Omental fat pad (tissue), 4 donors: ENCODE measurements around the gene VAV2. TPM values are rescaled to one million over a fixed set of nuclear protein-coding genes. Genes with fewer than 3 reads are reported as not detected.

Experiments
- ATAC-seq: fragments of 150-250 bp; one replicate; pipeline ENCODE4 v1.9.1; 2016; ENCODE audit warnings: mild to moderate bottlenecking, moderate library complexity; ENCODE audit not compliant: low FRiP score
- DNase-seq: peaks from one replicate; pipeline ENCODE4 v3.0.0-alpha.2; 2019; ENCODE audit warnings: low spot score
- total RNA-seq, 4 donors: library from RNA; depleted of rRNA; stranded (reverse); fragments of >200 nt; gene quantifications; one replicate each; pipeline ENCODE4 v1.1.0, GENCODE V29; 2016
- TF ChIP-seq, protein P1 (sequence below), 3 donors: fragments of 450-650 bp; IDR thresholded peaks; one replicate each; pipeline ENCODE4 v1.5.1; 2016 to 2017; ENCODE audit warnings: antibody characterized with exemption in 3 of 3, mild to moderate bottlenecking in 3 of 3, moderate library complexity in 2 of 3

The VAV2 gene
- total RNA-seq, 4 donors from 2014 or later: 4.0 to 10.9 (median 6.2) TPM

DNA sequence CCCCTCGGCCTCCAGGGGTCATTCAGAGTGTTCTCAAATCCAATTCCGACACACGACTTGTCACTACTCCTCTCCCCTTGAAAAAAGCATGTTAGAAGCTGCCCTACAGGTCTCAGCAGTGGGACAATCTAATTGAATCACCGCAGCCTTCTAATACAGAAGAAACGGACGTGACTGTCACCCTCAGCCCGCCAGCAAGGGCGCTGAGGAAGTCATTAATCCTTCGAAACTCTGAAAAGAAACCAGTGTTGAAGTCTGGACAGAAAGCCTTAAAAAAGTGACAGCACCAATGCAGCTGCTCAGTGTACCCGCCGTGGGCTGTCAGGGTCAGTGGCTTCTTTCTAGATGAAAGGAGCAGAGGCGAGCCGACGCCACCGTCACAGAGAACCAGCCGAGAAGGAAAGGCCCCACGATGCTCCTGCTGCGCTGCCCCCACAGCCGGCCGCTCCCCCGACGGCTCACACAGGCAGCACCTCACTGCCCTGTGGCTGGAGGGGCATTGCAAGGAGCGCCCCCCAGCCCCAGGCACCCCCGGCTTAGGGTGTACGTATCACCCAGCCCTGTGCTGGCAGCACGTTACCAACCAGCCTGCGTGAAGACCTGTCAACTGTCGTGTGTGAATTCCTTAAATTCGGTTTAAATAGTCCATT is 38.8 kb upstream of the VAV2 start:
- ATAC-seq (no peak), DNase-seq (no peak)
- TF ChIP-seq, protein P1, sequence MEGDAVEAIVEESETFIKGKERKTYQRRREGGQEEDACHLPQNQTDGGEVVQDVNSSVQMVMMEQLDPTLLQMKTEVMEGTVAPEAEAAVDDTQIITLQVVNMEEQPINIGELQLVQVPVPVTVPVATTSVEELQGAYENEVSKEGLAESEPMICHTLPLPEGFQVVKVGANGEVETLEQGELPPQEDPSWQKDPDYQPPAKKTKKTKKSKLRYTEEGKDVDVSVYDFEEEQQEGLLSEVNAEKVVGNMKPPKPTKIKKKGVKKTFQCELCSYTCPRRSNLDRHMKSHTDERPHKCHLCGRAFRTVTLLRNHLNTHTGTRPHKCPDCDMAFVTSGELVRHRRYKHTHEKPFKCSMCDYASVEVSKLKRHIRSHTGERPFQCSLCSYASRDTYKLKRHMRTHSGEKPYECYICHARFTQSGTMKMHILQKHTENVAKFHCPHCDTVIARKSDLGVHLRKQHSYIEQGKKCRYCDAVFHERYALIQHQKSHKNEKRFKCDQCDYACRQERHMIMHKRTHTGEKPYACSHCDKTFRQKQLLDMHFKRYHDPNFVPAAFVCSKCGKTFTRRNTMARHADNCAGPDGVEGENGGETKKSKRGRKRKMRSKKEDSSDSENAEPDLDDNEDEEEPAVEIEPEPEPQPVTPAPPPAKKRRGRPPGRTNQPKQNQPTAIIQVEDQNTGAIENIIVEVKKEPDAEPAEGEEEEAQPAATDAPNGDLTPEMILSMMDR (IDR thresholded peaks at IDR 0.05): no peak

DNA sequence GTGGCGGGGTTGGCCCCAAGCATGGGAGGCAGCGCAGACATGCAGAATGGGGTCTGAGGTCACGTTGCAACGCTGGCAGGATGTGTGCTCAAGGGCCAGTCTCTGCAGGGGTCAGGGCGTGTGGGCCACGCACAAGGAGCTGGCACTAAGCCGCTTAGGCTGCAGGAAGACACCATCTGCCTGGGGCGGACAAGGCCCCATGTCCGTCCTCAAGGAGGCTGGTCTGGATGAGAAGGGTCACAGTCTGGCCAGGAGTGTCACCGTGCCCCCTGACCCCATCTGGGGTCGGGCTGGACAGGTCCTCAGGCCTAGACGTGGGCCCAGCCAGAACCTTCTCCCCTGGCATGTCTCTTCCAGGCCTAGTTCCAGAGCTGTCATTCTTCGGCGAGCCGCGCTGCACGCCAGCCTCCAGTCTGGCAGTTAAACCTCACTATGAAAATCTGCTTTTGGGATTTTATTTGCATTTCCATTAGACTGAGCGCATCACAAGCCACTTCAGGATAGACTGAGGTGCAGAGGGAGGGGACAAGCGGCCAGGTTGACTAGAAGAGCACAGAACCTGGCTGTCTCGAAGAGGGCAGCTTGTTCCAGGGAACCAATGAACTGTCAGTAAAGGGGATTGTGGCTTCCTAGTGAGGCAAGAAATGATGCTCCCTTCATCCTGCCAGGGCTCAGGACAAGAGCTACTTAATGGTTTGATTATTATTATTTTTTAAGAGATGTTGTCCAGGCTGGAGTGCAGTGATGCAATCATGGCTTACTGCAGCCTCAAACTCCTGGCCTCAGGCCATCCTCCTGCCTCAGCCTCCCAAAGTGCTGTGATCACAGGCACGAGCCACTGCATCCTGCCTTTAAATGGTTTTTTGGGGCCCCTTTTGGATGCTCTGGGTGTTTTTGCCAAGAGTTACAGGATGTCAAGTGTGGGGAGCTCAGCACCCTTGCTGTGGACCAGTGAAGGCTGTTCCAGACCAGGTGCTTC is 37.4 kb upstream of the VAV2 start:
- TF ChIP-seq, protein P1 (IDR thresholded peaks at IDR 0.05): no peak
- no peak for DNase-seq
- no peak for ATAC-seq

DNA sequence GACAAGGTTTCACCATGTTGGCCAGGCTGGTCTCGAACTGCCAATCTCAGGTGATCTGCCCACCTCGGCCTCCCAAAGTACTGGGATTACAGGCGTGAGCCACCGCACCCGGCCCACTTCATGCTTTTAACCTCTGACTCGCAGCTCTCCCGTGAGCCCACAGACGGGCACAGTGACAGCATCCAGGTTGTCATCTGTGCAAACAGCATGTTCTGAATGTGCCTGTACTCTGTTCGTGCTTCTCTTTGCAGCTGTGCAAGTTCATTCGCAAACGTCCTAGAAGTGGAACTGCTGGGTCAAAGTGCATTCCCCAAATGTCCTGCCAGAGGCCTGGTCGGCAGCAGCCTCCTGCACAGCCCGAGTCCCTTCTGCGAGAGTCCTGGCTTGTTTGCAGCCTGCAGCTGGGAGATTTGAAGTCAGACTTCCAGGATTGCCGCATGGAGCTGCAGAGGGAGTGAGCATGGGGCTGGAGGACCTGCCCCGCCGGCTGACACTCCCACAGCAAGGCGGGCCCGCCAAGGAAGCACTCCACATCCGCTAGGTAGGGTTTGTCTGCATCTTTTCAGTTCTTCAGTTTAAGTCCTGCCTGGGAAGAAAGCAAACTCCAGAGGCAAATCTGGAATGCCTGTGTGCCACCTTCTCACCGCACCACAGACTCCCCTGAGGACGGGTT is 36.6 kb upstream of the VAV2 start:
- DNase-seq: no peak
- ATAC-seq: no peak
- TF ChIP-seq, protein P1 (IDR thresholded peaks at IDR 0.05): no peak

DNA sequence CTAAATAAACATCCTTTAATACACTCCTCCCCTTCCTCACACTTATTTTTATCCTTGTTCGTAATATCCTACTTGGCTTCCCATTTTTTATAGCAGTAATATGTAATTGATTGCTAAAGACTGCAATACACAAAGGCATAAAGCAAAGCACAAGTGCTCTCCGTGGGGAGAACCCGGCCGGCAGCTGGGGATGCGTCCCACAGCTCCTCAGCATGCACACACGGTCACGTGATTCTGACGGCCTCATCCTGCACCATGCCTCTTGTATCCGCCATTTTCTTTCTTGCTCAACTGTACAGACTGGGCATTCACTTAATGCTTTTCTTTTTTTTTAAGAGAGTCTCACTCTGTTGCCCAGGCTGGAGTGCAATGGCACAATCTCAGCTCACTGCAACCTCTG is 36.0 kb upstream of the VAV2 start:
- ATAC-seq (no peak), DNase-seq (no peak)
- TF ChIP-seq, protein P1 (IDR thresholded peaks at IDR 0.05): no peak

DNA sequence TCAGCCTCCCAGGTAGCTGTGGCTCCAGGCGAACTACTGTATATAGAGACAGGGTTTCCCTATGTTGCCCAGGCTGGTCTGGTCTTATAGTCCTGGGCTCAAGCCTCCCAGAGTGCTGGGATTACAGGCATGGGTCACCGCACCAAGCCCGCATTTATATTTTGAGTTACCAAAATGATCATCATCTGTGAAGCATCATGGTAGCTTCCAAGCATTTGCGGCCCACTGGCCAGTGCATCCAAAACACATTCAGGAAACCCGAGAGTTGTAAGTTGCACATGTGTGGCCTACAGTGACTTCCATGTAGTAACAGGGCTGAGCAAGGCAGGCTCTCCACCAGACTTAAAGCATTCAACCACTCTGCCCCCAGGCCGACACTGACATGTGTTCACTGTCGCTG is 35.4 kb upstream of the VAV2 start:
- ATAC-seq (no peak), DNase-seq (no peak)
- TF ChIP-seq, protein P1 (IDR thresholded peaks at IDR 0.05): no peak

DNA sequence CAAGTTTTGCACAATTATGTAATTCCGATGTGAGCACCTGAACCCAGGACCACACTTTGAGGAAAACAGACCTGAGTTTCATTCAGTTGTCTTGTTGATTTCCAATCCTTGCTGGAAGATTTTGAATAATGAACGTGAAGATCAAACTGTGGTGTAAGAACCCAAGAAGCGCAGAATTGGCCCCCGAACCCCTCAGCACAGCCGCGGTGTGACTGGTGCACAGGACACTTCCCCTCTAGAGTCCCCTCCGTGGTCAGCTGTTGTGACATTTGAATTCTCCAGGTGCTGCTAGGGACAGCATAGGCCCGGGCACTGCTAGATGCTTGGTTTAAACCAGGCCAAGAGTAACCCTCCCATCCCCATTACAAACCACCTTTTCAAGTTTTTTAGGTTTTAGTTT is 34.9 kb upstream of the VAV2 start:
- ATAC-seq (no peak), DNase-seq (no peak)
- TF ChIP-seq, protein P1 (IDR thresholded peaks at IDR 0.05): no peak
